ENCODE data around the gene UBTD2. TPM values are rescaled to one million over a fixed set of nuclear protein-coding genes. Genes with fewer than 3 reads are reported as not detected.
A peak's percentile ranks its signal among the peaks of the same experiment; 100 is the strongest.

UBTD2 gene
- total and polyA plus RNA-seq, 10 of the 15 experiments (the other 5 are each of a cell fraction or from before 2014, with no cell fraction given), result 7.7 to 30.5 (median 19.4) TPM

DNA sequence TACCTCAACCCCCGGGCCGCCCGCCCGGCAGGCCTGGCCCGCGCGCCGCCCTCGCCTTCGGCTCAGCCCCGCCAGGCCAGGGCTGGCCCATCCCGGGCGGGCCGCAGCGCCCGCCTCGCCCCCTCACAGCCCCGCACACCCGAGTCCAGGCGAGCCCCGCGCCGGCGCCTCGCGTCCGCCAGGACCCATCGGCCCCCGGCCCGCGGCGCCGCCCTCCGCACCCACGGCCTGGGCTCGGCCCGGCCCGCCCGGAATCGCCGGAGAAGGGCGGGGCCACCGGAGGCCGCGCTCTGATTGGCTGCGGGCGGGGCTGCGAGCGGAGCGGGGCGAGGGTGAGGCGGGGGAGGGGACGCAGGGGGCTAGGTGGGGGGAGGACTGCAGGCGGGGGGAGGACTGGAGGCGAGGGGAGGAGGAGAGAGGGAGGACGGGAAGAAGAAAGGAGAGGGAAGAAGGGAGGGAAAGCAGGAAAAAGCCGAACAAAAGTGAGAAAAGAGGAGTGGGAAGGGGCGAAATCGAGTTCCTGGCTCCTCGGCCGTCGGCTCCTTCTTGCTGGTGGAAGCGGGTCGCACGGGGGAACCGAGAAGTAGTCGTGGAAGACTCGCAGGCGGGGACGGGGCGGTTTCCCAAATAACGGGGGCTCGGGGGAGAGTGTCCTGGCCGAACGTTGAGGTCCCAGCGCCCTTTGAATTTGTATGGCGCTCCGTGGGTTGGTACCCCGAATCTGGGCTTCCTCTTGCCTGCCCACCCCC lies 472 bp upstream of the UBTD2 start (continued):
- TF ChIP-seq GABPA (IDR thresholded peaks at IDR 0.05; ENCODE audit: low read depth) (no peak), EED (IDR thresholded peaks at IDR 0.05; ENCODE audit: low read depth) (no peak), TCF3 (IDR thresholded peaks at IDR 0.05; ENCODE audit: borderline replicate concordance, insufficient read depth, low read depth, low read length) (0 out of 2 replicates have a peak, but pooled peaks have one; percentile 8), SMAD5 (IDR thresholded peaks at IDR 0.05; ENCODE audit: low read depth) (peak; percentile 2; the same call in 1 of the 2 replicates), CEBPB (IDR thresholded peaks at IDR 0.05; ENCODE audit: borderline replicate concordance in 1 of 2, low read depth in 2 of 2, low read length in 2 of 2) (no peak), SRF (IDR thresholded peaks at IDR 0.05; ENCODE audit: low read depth in 2 of 2, low read length in 2 of 2) (0 out of 4 replicates have a peak, but pooled peaks of 1 of the 2 experiments have one; percentile 19), TCF12 (IDR thresholded peaks at IDR 0.05; ENCODE audit: low read depth, low read length) (no peak), IKZF1 (conservative IDR thresholded peaks at IDR 0.05) (peak; percentile 5; the same call in 1 of the 2 replicates), NBN (IDR thresholded peaks at IDR 0.05) (peak; percentile 59; the same call in 1 of the 2 replicates), SMC3 (IDR thresholded peaks at IDR 0.05; ENCODE audit: borderline replicate concordance, low read length) (no peak), TCF7 (IDR thresholded peaks at IDR 0.05; ENCODE audit: borderline replicate concordance) (no peak), SMARCA5 (IDR thresholded peaks at IDR 0.05) (no peak), SUZ12 (IDR thresholded peaks at IDR 0.05; ENCODE audit: unreplicated experiment) (no peak), RBBP5 (conservative IDR thresholded peaks at IDR 0.05) (no peak), PBX3 (IDR thresholded peaks at IDR 0.05; ENCODE audit: insufficient replicate concordance, low read depth, low read length) (no peak), POU2F2 (IDR thresholded peaks at IDR 0.05; ENCODE audit: borderline replicate concordance, low read depth, low read length) (no peak), HDAC6 (IDR thresholded peaks at IDR 0.05; ENCODE audit: unreplicated experiment) (no peak), CBX3 (IDR thresholded peaks at IDR 0.05; ENCODE audit: borderline replicate concordance, low read depth) (no peak), NFYB (IDR thresholded peaks at IDR 0.05; ENCODE audit: insufficient read depth, low read depth, low read length) (peak; percentile 60; the same call in 1 of the 2 replicates), CBFB (IDR thresholded peaks at IDR 0.05; ENCODE audit: low read depth) (no peak), FOXK2 (IDR thresholded peaks at IDR 0.05) (no peak), ELK1 (IDR thresholded peaks at IDR 0.05; ENCODE audit: low read depth, low read length) (no peak)
- TF ChIP-seq, protein P1, sequence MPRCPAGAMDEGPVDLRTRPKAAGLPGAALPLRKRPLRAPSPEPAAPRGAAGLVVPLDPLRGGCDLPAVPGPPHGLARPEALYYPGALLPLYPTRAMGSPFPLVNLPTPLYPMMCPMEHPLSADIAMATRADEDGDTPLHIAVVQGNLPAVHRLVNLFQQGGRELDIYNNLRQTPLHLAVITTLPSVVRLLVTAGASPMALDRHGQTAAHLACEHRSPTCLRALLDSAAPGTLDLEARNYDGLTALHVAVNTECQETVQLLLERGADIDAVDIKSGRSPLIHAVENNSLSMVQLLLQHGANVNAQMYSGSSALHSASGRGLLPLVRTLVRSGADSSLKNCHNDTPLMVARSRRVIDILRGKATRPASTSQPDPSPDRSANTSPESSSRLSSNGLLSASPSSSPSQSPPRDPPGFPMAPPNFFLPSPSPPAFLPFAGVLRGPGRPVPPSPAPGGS (IDR thresholded peaks at IDR 0.05; ENCODE audit: borderline replicate concordance, insufficient read depth, low read depth, low read length, poor library complexity, severe bottlenecking), result peak; percentile 22
- TF ChIP-seq, protein P2, sequence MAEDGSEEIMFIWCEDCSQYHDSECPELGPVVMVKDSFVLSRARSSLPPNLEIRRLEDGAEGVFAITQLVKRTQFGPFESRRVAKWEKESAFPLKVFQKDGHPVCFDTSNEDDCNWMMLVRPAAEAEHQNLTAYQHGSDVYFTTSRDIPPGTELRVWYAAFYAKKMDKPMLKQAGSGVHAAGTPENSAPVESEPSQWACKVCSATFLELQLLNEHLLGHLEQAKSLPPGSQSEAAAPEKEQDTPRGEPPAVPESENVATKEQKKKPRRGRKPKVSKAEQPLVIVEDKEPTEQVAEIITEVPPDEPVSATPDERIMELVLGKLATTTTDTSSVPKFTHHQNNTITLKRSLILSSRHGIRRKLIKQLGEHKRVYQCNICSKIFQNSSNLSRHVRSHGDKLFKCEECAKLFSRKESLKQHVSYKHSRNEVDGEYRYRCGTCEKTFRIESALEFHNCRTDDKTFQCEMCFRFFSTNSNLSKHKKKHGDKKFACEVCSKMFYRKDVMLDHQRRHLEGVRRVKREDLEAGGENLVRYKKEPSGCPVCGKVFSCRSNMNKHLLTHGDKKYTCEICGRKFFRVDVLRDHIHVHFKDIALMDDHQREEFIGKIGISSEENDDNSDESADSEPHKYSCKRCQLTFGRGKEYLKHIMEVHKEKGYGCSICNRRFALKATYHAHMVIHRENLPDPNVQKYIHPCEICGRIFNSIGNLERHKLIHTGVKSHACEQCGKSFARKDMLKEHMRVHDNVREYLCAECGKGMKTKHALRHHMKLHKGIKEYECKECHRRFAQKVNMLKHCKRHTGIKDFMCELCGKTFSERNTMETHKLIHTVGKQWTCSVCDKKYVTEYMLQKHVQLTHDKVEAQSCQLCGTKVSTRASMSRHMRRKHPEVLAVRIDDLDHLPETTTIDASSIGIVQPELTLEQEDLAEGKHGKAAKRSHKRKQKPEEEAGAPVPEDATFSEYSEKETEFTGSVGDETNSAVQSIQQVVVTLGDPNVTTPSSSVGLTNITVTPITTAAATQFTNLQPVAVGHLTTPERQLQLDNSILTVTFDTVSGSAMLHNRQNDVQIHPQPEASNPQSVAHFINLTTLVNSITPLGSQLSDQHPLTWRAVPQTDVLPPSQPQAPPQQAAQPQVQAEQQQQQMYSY (CRISPR knock-in tag; IDR thresholded peaks at IDR 0.05), result no peak
